HEK293 (cell line): ENCODE results near the gene HHIPL1.

ENCODE experiments used
- CTCF ChIA-PET: fragments of 350-600 bp; formaldehyde crosslinking; extraction: SDS; loops from one replicate; lab custom pipeline; 2021; ENCODE audit warnings: antibody characterized with exemption; lab: Yijun Ruan, JAX
- POLR2A ChIA-PET: fragments of 300-600 bp; formaldehyde crosslinking; extraction: SDS; loops from one replicate; lab custom pipeline; 2020; ENCODE audit warnings: antibody characterized with exemption, inconsistent platforms; lab: Yijun Ruan, JAX
- H3K27ac ChIP-seq: fragments of 200-500 bp; sonication (Bioruptor generic); 2 replicates; pipeline ENCODE4 v1.5.1; 2014; ENCODE audit warnings: low read depth, low read length, control low read depth, inconsistent platforms; ENCODE audit errors: extremely low read depth
- H3K36me3 ChIP-seq, 2 experiments: fragments of 200-500 bp in 1 of 2; sonication (Bioruptor generic) in 1 of 2; 1 replicate in 1 of 2; 2 replicates in 1 of 2; pipeline ENCODE4 v1.5.1; 2014 to 2017; ENCODE audit warnings: inconsistent platforms in 2 of 2, low read length in 2 of 2; ENCODE audit not compliant: control insufficient read depth in 2 of 2, insufficient read depth in 1 of 2
- H3K4me1 ChIP-seq: fragments of 200-500 bp; sonication (Bioruptor generic); 2 replicates; pipeline ENCODE4 v1.5.1; 2014; ENCODE audit warnings: mild to moderate bottlenecking, low read length, inconsistent platforms; ENCODE audit not compliant: control insufficient read depth, insufficient read depth
- H3K4me3 ChIP-seq: 2 replicates; pipeline ENCODE4 v1.5.1; 2011; ENCODE audit warnings: low read depth, mild to moderate bottlenecking, control low read depth, low read length, moderate library complexity
- H3K9me3 ChIP-seq: fragments of 200-500 bp; sonication (Bioruptor generic); 2 replicates; pipeline ENCODE4 v1.5.1; 2014; ENCODE audit warnings: low read depth, low read length, inconsistent platforms; ENCODE audit not compliant: control insufficient read depth, insufficient read depth
- EGR2 ChIP-seq: fragments of 450-650 bp; formaldehyde crosslinking; IDR thresholded peaks from 2 replicates; pipeline ENCODE4 v1.5.1; 2016; ENCODE audit warnings: low read depth, missing biosample characterization, missing genetic modification characterization
- GLIS1 ChIP-seq: fragments of 450-650 bp; formaldehyde crosslinking; IDR thresholded peaks from 2 replicates; pipeline ENCODE4 v1.5.1; 2016; ENCODE audit warnings: missing biosample characterization, missing genetic modification characterization
- HOXD13 ChIP-seq: sonication (generic); formaldehyde crosslinking; IDR thresholded peaks from 2 replicates; pipeline ENCODE4 v1.8.0; 2022; ENCODE audit warnings: missing genetic modification reagents, borderline replicate concordance
- SP3 ChIP-seq: fragments of 450-650 bp; formaldehyde crosslinking; IDR thresholded peaks from 2 replicates; pipeline ENCODE4 v1.5.1; 2016; ENCODE audit warnings: missing biosample characterization, missing genetic modification characterization
- SP7 ChIP-seq: fragments of 450-650 bp; formaldehyde crosslinking; IDR thresholded peaks from 2 replicates; pipeline ENCODE4 v1.5.1; 2016; ENCODE audit warnings: missing biosample characterization, missing genetic modification characterization
- ZBTB49 ChIP-seq: fragments of 450-650 bp; formaldehyde crosslinking; IDR thresholded peaks from 2 replicates; pipeline ENCODE4 v1.5.1; 2016; ENCODE audit warnings: missing biosample characterization, missing genetic modification characterization, low read depth
- ZFHX2 ChIP-seq: fragments of 450-650 bp; formaldehyde crosslinking; conservative IDR thresholded peaks from 2 replicates; pipeline ENCODE4 v1.5.1; 2016; ENCODE audit warnings: missing biosample characterization, missing genetic modification characterization
- ZFP3 ChIP-seq: fragments of 450-650 bp; formaldehyde crosslinking; IDR thresholded peaks from 2 replicates; pipeline ENCODE4 v1.5.1; 2016; ENCODE audit warnings: low read depth, missing biosample characterization, missing genetic modification characterization
- ZNF239 ChIP-seq: fragments of 450-650 bp; formaldehyde crosslinking; IDR thresholded peaks from 2 replicates; pipeline ENCODE4 v1.5.1; 2016; ENCODE audit warnings: missing biosample characterization, missing genetic modification characterization
- ZNF292 ChIP-seq: fragments of 450-650 bp; formaldehyde crosslinking; IDR thresholded peaks from 2 replicates; pipeline ENCODE4 v1.5.1; 2016; ENCODE audit warnings: low read depth, missing biosample characterization, missing genetic modification characterization, borderline replicate concordance
- ZNF311 ChIP-seq: fragments of 450-650 bp; formaldehyde crosslinking; IDR thresholded peaks from 2 replicates; pipeline ENCODE4 v1.5.1; 2017; ENCODE audit warnings: missing biosample characterization, missing genetic modification characterization, borderline replicate concordance
- ZNF362 ChIP-seq: fragments of 450-650 bp; formaldehyde crosslinking; IDR thresholded peaks from 2 replicates; pipeline ENCODE4 v1.5.1; 2016; ENCODE audit warnings: missing biosample characterization, missing genetic modification characterization
- ZNF530 ChIP-seq: fragments of 450-650 bp; formaldehyde crosslinking; IDR thresholded peaks from 2 replicates; pipeline ENCODE4 v1.5.1; 2016; ENCODE audit warnings: low read depth, missing biosample characterization, missing genetic modification characterization
- ZNF670 ChIP-seq: fragments of 450-650 bp; formaldehyde crosslinking; IDR thresholded peaks from 2 replicates; pipeline ENCODE4 v1.5.1; 2016; ENCODE audit warnings: missing biosample characterization, missing genetic modification characterization, low read depth
- ZNF777 ChIP-seq: fragments of 450-650 bp; formaldehyde crosslinking; IDR thresholded peaks from 2 replicates; pipeline ENCODE4 v1.5.1; 2017; ENCODE audit warnings: missing biosample characterization, missing genetic modification characterization, borderline replicate concordance
- ZXDB ChIP-seq: fragments of 450-650 bp; formaldehyde crosslinking; IDR thresholded peaks from 2 replicates; pipeline ENCODE4 v1.5.1; 2016; ENCODE audit warnings: missing biosample characterization, missing genetic modification characterization
- TF ChIP-seq, protein P1 (sequence below): fragments of 450-650 bp; formaldehyde crosslinking; IDR thresholded peaks from 2 replicates; pipeline ENCODE4 v1.5.1; 2016; ENCODE audit warnings: missing biosample characterization, missing genetic modification characterization
- TF ChIP-seq, protein P2 (sequence below): fragments of 450-650 bp; formaldehyde crosslinking; IDR thresholded peaks from 2 replicates; pipeline ENCODE4 v1.5.1; 2016; ENCODE audit warnings: missing biosample characterization, missing genetic modification characterization, low read depth
- TF ChIP-seq, protein P3 (sequence below): fragments of 450-650 bp; formaldehyde crosslinking; IDR thresholded peaks from 2 replicates; pipeline ENCODE4 v1.5.1; 2016; ENCODE audit warnings: missing biosample characterization, missing genetic modification characterization, borderline replicate concordance

HHIPL1 gene

DNA sequence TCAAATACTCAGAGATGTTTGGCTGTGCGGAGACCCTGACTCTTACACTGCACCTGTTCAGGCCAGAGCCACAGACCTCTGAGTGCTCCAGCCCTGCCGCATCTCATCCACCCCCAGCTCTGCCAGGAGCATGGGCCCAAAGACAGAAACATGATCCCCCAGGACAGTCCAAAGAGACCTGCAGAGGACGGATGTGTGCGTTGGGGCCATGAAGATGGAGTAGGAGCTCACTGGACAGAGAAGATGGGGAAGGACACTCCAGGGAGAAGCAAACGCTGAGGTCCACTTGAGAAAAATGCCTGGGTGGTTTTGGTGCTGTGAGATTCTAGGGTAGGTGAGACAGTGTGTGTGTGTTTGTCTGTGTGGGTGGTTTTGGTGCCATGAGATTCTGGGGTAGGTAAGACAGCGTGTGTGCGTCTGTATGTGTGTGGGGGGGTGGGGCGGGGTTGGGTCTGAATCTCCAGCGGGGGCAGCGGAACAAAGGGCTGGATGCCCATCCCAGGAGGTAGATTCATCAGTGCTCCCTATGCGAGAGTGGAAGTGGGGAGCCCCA lies 818 bp upstream of the HHIPL1 start:
- CTCF ChIA-PET, result no interaction called here
- H3K4me1 ChIP-seq, result no peaks in the 10 kb centered on the region
- H3K9me3 ChIP-seq, result no peaks in the 10 kb centered on the region
- POLR2A ChIA-PET, result no interaction called here
- H3K27ac ChIP-seq, result no peak overlapping the region
- no peaks in the 10 kb centered on the region for H3K36me3 ChIP-seq
- H3K4me3 ChIP-seq, result no peak overlapping the region
- TF ChIP-seq ZFP3 (tag by site-specific recombination), result peak; percentile 82
- TF ChIP-seq ZFHX2, result peak; percentile 70
- peak; percentile 74 for TF ChIP-seq EGR2
- TF ChIP-seq HOXD13, result no peak
- TF ChIP-seq SP7 (tag by site-specific recombination), result no peak
- no peak for TF ChIP-seq ZNF777 (tag by site-specific recombination)
- TF ChIP-seq ZNF670 (tag by site-specific recombination), result no peak
- TF ChIP-seq, protein P1, sequence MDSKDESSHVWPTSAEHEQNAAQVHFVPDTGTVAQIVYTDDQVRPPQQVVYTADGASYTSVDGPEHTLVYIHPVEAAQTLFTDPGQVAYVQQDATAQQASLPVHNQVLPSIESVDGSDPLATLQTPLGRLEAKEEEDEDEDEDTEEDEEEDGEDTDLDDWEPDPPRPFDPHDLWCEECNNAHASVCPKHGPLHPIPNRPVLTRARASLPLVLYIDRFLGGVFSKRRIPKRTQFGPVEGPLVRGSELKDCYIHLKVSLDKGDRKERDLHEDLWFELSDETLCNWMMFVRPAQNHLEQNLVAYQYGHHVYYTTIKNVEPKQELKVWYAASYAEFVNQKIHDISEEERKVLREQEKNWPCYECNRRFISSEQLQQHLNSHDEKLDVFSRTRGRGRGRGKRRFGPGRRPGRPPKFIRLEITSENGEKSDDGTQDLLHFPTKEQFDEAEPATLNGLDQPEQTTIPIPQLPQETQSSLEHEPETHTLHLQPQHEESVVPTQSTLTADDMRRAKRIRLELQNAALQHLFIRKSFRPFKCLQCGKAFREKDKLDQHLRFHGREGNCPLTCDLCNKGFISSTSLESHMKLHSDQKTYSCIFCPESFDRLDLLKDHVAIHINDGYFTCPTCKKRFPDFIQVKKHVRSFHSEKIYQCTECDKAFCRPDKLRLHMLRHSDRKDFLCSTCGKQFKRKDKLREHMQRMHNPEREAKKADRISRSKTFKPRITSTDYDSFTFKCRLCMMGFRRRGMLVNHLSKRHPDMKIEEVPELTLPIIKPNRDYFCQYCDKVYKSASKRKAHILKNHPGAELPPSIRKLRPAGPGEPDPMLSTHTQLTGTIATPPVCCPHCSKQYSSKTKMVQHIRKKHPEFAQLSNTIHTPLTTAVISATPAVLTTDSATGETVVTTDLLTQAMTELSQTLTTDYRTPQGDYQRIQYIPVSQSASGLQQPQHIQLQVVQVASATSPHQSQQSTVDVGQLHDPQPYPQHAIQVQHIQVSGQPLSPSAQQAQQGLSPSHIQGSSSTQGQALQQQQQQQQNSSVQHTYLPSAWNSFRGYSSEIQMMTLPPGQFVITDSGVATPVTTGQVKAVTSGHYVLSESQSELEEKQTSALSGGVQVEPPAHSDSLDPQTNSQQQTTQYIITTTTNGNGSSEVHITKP (tag by site-specific recombination), result no peak

DNA sequence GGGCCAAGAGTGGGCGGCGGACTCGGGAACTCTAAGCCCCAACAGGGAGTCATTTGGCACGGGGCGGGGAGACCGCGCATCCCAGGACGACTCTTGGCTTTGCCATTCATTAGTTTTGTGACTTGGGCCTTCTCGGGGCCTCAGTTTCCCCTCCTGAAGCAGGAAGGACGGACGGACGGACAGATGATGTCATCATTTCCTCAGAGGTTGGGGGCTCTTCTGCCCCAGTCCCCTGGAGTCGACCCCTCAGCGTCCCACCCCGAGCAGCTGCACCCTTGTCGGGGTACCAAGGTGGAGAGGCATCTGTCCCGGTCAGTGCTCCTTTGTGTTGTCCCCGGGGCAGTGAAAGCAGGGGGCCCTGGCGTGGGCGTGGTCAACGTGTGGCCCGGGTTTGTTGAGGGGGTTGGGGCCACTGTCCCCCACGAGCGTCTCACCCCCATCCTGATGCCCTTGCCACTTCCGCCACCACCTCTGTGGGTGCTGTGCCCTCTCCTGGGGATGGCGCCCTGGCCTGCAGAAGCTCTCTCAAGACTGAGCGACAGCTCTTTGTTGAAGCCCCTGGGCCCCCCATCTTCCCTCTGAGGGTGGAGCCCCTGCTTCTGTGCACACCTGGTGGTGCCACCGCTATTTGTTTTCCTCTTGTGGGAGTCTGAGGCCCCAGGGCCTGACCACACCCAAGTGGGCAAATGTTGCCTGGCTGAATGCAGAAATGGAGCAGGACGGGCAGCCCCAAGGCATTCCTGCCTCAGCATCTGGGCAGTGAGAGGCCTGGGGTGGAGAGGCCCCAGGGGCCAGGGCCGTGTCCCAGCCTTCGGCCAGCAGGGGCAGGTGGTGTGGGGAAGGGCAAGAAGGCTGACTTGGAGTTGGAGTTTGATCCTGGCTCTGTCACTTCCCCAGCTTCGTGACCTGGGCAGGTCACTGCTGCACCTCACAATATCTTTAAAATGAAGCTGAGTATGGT lies 896 bp downstream of the HHIPL1 start:
- no peaks in the 10 kb centered on the region for H3K9me3 ChIP-seq
- CTCF ChIA-PET, result no interaction called here
- POLR2A ChIA-PET, result no interaction called here
- TF ChIP-seq ZXDB, result no peak
- TF ChIP-seq, protein P2, sequence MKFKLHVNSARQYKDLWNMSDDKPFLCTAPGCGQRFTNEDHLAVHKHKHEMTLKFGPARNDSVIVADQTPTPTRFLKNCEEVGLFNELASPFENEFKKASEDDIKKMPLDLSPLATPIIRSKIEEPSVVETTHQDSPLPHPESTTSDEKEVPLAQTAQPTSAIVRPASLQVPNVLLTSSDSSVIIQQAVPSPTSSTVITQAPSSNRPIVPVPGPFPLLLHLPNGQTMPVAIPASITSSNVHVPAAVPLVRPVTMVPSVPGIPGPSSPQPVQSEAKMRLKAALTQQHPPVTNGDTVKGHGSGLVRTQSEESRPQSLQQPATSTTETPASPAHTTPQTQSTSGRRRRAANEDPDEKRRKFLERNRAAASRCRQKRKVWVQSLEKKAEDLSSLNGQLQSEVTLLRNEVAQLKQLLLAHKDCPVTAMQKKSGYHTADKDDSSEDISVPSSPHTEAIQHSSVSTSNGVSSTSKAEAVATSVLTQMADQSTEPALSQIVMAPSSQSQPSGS (tag by site-specific recombination), result peak; percentile 48; the same call in 1 of the 2 replicates
- no peaks in the 10 kb centered on the region for H3K4me1 ChIP-seq
- H3K4me3 ChIP-seq, result no peak overlapping the region
- H3K36me3 ChIP-seq, result no peaks in the 10 kb centered on the region
- 0 out of 2 replicates have a peak overlapping the region, but pooled peaks have one; percentile 16 for H3K27ac ChIP-seq

GRCh38 chr14:99647411-99647810 lies 2.5 kb downstream of the HHIPL1 start:
- H3K4me3 ChIP-seq, result no peak overlapping the region
- no peak overlapping the region for H3K27ac ChIP-seq
- ChIA-PET POLR2A (no interaction called here), CTCF (interaction anchor here (0.6 kb wide), 1 partner anchor 665 kb away, joined by 3 read pairs; no protein-coding TSS in a partner anchor)
- no peaks in the 10 kb centered on the region for H3K4me1 ChIP-seq
- no peaks in the 10 kb centered on the region for H3K36me3 ChIP-seq
- H3K9me3 ChIP-seq, result no peaks in the 10 kb centered on the region
- TF ChIP-seq, protein P3, sequence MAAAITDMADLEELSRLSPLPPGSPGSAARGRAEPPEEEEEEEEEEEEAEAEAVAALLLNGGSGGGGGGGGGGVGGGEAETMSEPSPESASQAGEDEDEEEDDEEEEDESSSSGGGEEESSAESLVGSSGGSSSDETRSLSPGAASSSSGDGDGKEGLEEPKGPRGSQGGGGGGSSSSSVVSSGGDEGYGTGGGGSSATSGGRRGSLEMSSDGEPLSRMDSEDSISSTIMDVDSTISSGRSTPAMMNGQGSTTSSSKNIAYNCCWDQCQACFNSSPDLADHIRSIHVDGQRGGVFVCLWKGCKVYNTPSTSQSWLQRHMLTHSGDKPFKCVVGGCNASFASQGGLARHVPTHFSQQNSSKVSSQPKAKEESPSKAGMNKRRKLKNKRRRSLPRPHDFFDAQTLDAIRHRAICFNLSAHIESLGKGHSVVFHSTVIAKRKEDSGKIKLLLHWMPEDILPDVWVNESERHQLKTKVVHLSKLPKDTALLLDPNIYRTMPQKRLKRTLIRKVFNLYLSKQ (tag by site-specific recombination), result no peak
- no peak for TF ChIP-seq ZXDB
- no peak for TF ChIP-seq ZNF530
- TF ChIP-seq ZNF292 (tag by site-specific recombination), result no peak
- TF ChIP-seq ZNF362, result no peak
- TF ChIP-seq ZBTB49, result no peak
- TF ChIP-seq ZNF239 (tag by site-specific recombination), result no peak
- no peak for TF ChIP-seq SP3
- no peak for TF ChIP-seq ZNF311 (tag by site-specific recombination)
- no peak for TF ChIP-seq GLIS1 (tag by site-specific recombination)
